HG03025 (cell line): ENCODE measurements around the gene SPATA9.

Experiments used
- ATAC-seq: cut with Tn5 transposase; IDR thresholded peaks from one replicate; pipeline ENCODE4 v1.9.1; 2021; ENCODE audit warnings: mild to moderate bottlenecking, moderate library complexity; ENCODE audit not compliant: unreplicated experiment, low FRiP score

The SPATA9 gene, protein sequence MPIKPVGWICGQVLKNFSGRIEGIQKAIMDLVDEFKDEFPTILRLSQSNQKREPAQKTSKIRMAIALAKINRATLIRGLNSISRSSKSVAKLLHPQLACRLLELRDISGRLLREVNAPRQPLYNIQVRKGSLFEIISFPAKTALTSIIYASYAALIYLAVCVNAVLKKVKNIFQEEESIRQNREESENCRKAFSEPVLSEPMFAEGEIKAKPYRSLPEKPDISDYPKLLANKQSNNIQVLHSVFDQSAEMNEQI

DNA sequence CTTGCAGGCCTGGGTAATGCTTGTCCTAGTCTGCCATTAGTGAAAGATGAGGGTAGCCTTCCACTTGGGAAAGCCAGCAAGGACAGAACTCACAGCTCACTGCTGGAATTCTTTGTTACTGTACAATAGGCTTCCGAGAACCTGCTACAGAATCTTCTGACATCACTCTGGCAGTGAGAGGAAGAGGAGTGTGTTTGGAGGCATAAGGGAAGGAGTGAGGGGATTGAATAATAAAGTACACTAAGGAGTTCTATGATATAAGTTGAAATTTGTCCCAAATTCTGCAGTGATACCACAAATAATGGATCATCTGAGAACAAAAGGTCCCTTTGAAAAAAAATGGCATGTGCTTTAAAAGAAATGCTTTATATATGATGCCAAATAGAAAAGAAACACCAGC lies at the start of gene SPATA9:
Gene SPATA9 (minus strand): TSS at position 101 of the 400 bp plus-strand sequence. CDS start 137 bp downstream, outside the sequence.
- no peak for ATAC-seq

DNA sequence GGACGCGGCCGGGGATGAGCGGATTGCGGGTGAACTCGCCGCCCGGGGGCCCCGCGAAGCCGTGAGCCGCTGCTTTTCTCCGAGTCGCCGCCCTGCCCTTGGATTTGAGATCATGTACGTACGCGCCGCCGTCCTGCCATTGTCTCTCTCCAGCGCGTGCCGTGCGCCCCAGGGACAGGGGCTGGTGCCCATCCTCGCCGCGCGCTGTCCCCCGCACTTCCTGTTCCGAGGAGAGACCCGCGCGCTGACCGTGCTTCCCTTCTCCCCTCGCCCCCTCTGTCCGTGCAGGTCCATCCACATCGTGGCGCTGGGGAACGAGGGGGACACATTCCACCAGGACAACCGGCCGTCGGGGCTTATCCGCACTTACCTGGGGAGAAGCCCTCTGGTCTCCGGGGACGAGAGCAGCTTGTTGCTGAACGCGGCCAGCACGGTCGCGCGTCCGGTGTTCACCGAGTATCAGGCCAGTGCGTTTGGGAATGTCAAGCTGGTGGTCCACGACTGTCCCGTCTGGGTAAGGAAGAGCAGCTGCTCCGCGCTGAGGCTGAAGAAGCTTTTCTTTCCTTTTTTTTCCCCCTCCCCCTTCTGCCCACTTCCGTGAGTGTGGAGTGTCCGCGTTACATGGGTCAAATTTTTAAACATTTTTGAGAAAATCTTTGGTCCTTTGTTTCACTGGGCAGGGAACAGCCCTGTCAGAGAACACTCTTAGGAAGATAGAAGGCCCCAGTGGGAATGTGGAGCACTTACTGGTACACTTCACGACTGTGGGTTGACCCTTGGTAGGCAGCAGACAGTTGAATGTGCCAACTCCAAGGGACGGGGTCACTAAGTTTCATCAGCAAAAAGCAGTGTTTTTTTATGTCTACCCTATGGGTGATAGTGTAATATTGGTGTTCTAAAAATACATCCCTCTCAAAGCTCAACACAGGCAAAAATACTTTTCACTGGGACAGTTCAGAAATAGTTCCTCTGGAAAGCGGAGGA lies 49.1 kb upstream of the SPATA9 start:
- ATAC-seq, result no peak

DNA sequence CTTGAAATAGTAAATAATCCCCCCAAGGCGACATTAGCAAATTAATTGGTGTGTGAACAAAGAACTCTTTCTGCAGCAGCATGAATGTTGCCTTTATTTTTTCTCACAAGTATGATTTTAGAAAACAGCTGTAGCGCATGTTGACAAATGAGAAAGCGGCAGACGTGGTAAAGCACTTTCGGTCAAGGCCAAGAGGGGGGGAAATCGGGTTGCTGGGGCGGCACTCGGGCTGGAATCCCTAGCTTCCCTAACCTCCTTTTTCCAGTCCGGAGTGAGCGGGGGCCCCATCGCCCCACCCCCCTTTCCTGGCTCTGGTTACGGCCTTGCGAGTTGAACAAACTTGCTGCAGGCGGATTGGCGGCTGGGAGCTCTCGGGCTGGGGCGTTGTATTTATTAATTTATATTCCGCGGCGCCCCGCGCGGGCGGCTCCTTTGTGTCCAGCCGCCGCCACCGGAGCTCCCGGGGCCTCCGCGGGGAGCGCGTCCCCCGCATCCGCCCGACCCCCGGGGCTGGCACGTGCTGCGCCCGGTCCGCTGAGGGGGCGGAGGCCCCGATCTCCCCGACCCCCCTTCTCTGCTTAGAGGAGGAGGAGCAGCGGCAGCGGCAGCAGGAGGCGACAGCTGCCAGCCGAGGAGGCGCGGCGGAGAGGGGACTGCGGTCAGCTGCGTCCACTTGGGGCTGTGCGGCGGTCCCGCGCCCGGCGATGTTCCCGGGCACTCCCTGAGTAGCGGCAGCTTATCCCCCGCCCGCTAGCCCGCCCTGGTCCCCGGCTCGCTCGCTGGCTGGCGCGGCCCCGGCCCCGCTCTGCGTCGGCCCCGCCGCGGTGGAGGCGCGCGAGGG lies 48.2 kb upstream of the SPATA9 start, which contains the start of gene RHOBTB3:
Gene RHOBTB3 (plus strand): TSS at position 607 of the 841 bp plus-strand sequence. CDS start 347 bp downstream, outside the sequence.
- no peak for ATAC-seq

- no peak for ATAC-seq
These were observed 47.4 kb upstream of the SPATA9 start for GRCh38 chr5:95730011-95730700.

DNA sequence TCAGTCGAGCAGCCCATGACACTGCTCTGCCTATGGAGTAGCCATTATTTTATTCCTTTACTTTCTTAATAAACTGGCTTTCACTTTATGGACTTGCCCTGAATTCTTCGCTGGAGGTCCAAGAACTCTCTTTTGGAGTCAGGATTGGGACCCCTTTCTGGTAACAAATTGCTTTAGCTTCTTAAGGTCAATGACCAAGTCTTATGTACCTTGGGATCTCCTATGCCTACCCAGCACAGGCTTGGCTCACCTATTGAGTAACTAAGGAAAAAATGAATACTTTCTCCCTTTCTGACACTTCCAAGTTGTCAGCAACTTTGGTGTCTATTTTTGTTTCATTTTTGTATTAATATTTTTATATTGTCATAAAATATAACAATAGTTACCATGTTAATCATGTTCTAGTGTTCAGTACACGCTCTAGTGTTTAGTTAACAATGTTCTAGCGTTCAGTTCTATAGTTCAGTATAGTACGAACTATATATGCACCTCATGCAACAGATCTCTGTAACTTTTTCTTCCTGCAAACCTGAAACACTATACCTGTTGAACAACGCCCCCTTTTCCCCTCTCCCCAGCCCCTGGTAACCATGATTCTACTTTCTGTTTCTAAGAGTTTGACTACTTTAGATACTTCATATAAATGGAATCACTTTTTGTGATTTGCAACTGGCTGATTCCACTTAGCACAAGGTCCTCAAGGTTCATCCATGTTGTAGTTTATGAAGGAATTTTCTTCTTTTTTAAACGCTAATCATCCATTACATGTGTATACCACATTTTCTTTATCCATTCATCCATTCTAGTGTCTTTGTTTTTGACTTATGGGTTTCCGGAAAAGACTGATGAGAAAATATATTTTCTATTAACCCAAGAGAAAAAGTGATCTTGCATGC lies 46.6 kb upstream of the SPATA9 start:
- no peak for ATAC-seq

DNA sequence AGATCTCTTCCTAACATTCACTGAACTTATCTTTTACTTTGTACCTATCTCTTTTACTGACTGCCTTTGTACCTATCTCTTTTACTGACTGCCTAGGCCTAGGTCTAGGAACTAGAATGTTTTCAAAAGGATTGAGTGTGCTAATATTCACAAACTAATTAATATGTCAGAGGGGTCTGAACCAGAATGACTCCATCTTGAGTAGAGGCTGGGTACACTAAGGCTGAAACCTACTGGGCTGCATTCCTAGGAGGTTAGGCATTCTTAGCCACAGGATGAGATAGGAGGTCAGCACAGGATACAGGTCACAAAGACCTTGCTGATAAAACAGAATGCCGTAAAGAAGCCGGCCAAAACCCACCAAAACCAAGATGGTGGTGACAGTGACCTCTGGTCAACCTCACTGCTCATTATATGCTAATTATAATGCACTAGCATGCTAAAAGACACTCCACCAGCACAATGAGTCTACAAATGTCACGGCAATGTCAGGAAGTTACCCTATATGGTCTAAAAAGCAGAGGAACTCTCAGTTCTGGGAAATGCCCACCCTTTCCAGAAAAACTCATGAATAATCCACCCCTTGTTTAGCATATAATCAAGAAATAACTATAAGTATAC lies 45.8 kb upstream of the SPATA9 start:
- ATAC-seq, result no peak

DNA sequence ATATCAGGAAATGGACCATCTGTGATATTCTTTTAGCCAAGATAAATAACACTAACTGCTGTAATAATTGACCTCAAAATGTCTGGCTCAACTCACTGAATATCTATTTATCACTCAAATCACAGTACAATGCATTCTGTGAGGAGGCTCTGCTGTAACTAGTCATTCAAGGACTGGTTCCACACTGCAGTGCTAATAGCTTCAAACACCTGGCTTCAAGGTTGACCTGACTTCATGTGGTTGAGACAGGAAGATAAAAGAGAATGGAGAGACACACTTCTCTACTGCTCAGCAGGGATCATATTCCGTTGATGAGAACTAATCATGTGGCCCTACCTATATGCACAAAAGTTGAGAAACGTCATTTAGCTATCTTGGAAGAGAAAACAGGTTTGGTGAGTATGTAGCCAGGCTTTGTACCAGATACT lies 45.0 kb upstream of the SPATA9 start:
- no peak for ATAC-seq

DNA sequence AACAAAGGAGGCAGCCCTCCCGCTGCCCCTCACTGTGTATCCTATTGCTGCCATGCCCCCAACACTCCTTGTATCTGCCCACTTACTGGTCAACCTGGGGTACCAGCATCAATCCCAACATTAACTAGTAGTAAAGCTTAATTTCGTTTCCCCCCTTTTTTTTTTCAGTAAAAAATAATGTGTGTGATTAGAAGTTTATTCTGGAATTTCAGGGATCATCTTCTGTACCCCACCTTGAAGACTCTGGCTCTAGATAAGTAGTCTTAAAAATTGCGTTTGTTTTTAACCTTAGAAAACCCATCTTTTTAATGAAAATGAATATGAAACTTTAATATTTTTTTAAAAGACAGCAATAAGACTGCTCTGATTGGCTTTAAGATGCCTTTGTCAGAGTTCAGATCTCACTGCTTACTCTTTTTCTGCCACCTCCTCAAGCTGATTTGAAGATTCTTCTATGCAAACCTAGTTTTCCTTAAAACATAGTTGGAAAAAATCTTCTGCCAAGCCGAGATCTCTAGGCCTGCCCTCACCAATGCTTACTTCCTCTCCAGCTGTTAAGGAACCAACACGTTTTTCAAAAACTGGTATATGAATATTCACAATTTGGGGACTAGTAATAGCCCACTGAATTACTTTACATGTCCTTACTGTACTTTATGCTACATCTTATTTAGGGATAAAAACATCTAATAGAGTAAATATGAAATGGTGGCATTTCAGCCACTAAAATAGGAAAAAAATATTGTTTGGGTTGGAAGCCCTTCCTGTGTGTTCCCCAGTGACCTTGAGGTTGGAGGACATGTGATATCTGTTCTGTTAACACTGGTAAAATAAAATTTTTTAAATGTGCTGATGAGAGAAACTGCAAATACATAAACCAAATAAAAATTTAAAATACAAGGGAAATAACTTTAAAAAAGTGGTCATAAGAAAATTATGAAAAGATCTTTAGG lies 44.3 kb upstream of the SPATA9 start:
- ATAC-seq, result no peak

DNA sequence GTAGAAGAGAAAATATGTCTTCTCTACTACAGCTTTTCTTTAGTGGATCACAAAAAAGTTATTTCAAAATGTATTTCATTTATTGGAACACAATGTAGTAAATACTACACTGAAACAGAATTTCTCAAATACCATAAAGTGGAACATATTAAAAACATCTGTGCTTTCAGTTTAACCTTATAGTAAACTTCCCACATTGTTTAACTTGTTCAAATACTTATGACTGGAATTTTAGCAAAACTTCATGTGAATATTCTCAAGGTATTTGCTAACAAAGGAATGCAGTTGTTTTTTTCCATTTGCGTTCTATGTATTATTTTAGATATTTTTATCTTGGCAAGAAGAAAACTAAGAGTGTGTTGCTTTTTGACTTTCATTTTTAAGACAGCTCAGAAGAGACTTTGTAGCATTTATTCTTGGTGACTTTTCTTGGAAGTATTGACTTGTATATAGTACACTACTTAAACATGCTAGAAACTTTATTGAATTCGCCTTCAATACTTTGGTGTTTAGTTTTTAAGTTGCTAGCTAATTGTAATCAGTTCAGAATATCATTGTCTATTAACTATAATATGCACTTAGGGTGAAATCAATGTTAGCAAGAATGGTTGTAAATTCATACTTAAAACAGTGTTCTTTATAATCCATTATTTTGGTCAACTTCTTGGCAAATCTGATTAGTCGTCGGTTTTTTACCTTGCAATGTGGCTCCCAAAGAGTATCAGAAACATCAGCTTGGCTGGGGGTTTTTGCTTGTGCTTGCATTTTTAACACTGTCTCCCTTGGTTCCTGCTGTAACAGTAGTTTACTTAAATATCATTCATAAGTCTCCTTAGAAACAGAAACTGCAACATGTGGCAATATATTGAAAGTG lies 43.4 kb upstream of the SPATA9 start:
- ATAC-seq, result no peak

DNA sequence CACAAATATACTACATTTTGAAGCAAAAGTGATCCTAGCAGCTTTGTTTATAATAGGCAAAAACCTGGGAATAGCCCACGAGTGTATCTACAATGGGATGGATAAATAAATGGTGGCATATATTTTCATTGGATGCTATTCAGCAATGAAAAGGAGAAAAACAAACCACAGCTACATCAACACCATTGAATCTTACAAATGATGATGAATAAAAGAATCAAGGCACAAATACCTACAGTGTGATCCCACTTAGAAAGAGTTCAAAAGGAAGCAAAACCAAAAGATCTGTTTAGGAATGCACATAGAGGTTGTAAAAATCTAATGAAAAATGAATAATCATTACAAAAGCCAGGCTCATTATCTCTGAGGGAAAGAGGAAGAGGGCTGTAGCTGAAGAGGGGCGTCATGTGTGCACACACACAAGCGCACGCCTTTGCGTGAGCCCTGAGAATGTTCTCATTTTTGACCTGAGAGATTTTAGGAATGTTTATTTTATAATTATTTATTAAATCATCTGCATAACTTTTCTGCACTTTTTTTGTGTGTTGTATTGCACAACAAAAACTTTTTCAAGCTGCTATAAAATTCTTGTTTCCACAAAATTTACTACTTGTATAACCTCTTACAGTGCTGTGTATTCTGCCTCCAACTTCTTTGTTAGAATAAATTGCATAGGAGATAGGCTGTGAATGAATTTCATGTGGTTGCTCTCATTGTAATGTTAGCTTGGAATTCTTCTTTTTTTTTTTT lies 42.5 kb upstream of the SPATA9 start:
- no peak for ATAC-seq

GRCh38 chr5:95723632-95724369 lies 41.0 kb upstream of the SPATA9 start:
- no peak for ATAC-seq

DNA sequence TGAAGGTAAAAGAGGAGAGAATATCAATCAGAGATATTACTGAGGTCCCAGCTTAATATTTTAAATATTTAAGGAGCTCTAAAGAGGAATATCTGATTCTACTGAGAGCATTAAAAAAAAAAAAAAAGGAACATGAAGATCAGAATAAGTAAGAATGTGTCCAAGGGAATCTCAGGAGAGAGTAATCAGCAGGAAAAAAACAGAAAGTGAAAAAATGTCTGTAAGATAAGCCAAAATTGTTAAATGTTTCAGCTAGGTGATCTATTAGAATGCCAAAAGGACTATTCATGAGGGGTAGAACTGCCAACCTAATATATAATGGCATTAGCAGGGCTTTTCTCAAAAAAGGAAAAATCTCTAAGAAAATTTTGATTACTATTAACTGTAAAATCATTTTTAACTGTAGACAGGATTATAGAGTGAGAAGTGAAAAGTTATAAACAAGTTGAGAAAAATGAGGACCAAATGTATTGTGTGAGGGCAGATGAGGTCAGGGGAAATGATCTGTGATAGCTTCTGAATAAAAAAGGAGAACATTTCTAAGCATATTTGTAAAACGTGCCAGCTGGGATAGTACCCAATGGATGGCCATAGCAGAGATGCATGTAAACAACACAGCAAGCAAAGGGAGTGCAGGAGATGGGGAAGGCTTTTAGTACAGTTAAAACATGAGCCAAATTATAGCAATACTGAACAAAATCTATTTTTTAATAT lies 38.9 kb upstream of the SPATA9 start:
- ATAC-seq, result no peak

GRCh38 chr5:95720094-95720786 lies 37.4 kb upstream of the SPATA9 start:
- ATAC-seq, result no peak

DNA sequence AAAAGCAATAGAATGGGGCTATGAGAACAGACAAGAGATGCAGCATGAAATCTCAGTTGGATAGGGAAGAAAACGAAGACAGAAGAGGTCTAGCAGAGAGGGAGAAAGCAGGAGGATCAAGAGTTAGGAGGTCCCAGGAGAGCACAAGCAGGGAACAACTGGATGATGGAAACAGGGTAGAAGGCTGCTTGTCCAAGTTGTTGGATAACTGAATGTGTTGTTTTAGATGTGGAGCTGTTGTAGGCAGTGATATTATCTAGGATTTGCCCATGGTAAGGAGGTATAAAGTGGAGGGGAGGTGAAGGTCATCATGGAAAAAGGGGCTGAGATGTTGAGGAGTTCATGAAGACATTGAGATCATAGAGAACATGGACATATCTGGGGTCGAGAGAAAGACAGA lies 35.9 kb upstream of the SPATA9 start:
- ATAC-seq, result no peak
